ENCODE data around the gene GNG7. TPM values are rescaled to one million over a fixed set of nuclear protein-coding genes. Genes with fewer than 3 reads are reported as not detected.

The GNG7 gene
- total RNA-seq, 2 donors from 2014 or later = 12.3 to 12.4 TPM

GRCh38 chr19:2661615-2662014, 40.9 kb downstream of the GNG7 start:
- Mint-ChIP-seq H3K4me3 (no peak overlapping the region), H3K4me1 (no peaks in the 10 kb centered on the region), H3K27ac (no peak overlapping the region), H3K27me3 (ENCODE audit: insufficient read depth) (peaks cover 2% of the 10 kb centered on the region), H3K36me3 (ENCODE audit: low read depth) (no peaks in the 10 kb centered on the region), H3K9me3 (peaks cover 19% of the 10 kb centered on the region)
- H3K27ac ChIP-seq (ENCODE audit: low read depth, low read length) = no peak overlapping the region
- H3K36me3 ChIP-seq (ENCODE audit: control insufficient read depth, insufficient read depth, low read length) = no peaks in the 10 kb centered on the region
- DNase-seq = peak; percentile 71
- 71 to 83% methylated on average over 2 to 4 of the region's 4 CpGs for WGBS, 2 experiments (ENCODE audit: insufficient coverage in 1 of 2, insufficient read length in 1 of 2)
- H3K9ac ChIP-seq (ENCODE audit: extremely low read depth, low read length, poor library complexity, severe bottlenecking) = no peak overlapping the region
- TF ChIP-seq CTCF (conservative IDR thresholded peaks at IDR 0.05) = peak; percentile 56
- peaks cover 7% of the 10 kb centered on the region for H3K9me3 ChIP-seq (ENCODE audit: control insufficient read depth, low read length)
- H3K4me3 ChIP-seq (ENCODE audit: low read length) = no peak overlapping the region
- no peaks in the 10 kb centered on the region for H3K4me1 ChIP-seq (ENCODE audit: control insufficient read depth, insufficient read depth, low read length)
- H3K27me3 ChIP-seq (ENCODE audit: control insufficient read depth, insufficient read depth, low read length, poor library complexity, severe bottlenecking) = no peaks in the 10 kb centered on the region

GRCh38 chr19:2659856-2660432, 42.5 kb downstream of the GNG7 start:
- H3K36me3 Mint-ChIP-seq (ENCODE audit: low read depth) = no peaks in the 10 kb centered on the region
- Histone ChIP-seq H3K36me3 (ENCODE audit: control insufficient read depth, insufficient read depth, low read length) (no peaks in the 10 kb centered on the region), H3K9ac (ENCODE audit: extremely low read depth, low read length, poor library complexity, severe bottlenecking) (no peak overlapping the region), H3K27ac (ENCODE audit: low read depth, low read length) (no peak overlapping the region), H3K9me3 (ENCODE audit: control insufficient read depth, low read length) (peaks cover 7% of the 10 kb centered on the region), H3K4me3 (ENCODE audit: low read length) (no peak overlapping the region), H3K27me3 (ENCODE audit: control insufficient read depth, insufficient read depth, low read length, poor library complexity, severe bottlenecking) (no peaks in the 10 kb centered on the region), H3K4me1 (ENCODE audit: control insufficient read depth, insufficient read depth, low read length) (no peaks in the 10 kb centered on the region)
- H3K27ac Mint-ChIP-seq = no peak overlapping the region
- TF ChIP-seq CTCF (conservative IDR thresholded peaks at IDR 0.05) = no peak
- H3K4me1 Mint-ChIP-seq = no peaks in the 10 kb centered on the region
- H3K27me3 Mint-ChIP-seq (ENCODE audit: insufficient read depth) = peaks cover 2% of the 10 kb centered on the region
- DNase-seq = no peak
- no peak overlapping the region for H3K4me3 Mint-ChIP-seq
- H3K9me3 Mint-ChIP-seq = peaks cover 19% of the 10 kb centered on the region
- 81 to 90% methylated on average over 10 to 11 of the region's 11 CpGs for WGBS, 2 experiments (ENCODE audit: insufficient coverage in 1 of 2, insufficient read length in 1 of 2)

- Histone ChIP-seq H3K27me3 (ENCODE audit: control insufficient read depth, insufficient read depth, low read length, poor library complexity, severe bottlenecking) (no peaks in the 10 kb centered on the region), H3K4me3 (ENCODE audit: low read length) (no peak overlapping the region), H3K9ac (ENCODE audit: extremely low read depth, low read length, poor library complexity, severe bottlenecking) (no peak overlapping the region), H3K36me3 (ENCODE audit: control insufficient read depth, insufficient read depth, low read length) (no peaks in the 10 kb centered on the region), H3K4me1 (ENCODE audit: control insufficient read depth, insufficient read depth, low read length) (no peaks in the 10 kb centered on the region), H3K27ac (ENCODE audit: low read depth, low read length) (no peak overlapping the region), H3K9me3 (ENCODE audit: control insufficient read depth, low read length) (no peaks in the 10 kb centered on the region)
- Mint-ChIP-seq H3K4me1 (peaks cover 9% of the 10 kb centered on the region), H3K36me3 (ENCODE audit: low read depth) (no peaks in the 10 kb centered on the region), H3K9me3 (peaks cover 2% of the 10 kb centered on the region), H3K4me3 (no peak overlapping the region), H3K27me3 (ENCODE audit: insufficient read depth) (no peaks in the 10 kb centered on the region), H3K27ac (no peak overlapping the region)
- 90 to 94% methylated on average over 9 of the region's 9 CpGs for WGBS, 2 experiments (ENCODE audit: insufficient coverage in 1 of 2, insufficient read length in 1 of 2)
- no peak for TF ChIP-seq CTCF (conservative IDR thresholded peaks at IDR 0.05)
- DNase-seq = no peak
These were observed 46.0 kb downstream of the GNG7 start for GRCh38 chr19:2656533-2656932.
